Purkinje cell (primary cell): ENCODE results near the gene IRF2. TPM values are rescaled to one million over a fixed set of nuclear protein-coding genes. Genes with fewer than 3 reads are reported as not detected.

Source experiments
- polyA plus RNA-seq: library from polyadenylated mRNA; unstranded; fragments of >200 nt; fragmentation: Nextera tagmentation; gene quantifications from 2 replicates; pipeline ENCODE4 v1.2.1, GENCODE V29; 2014

Gene IRF2
- 19.1 and 39.8 TPM in 2 replicates for polyA plus RNA-seq

GRCh38 chr4:184474263-184475095, at the start of gene IRF2:
IRF2 (minus strand) TSS chr4:184474550; CDS start chr4:184429064, 45,486 bp downstream.

Other genes with a start within 250 kb of the IRF2 start
- 12.8 and 45.6 TPM in 2 replicates for gene CASP3, start 174.9 kb upstream of the IRF2 start, polyA plus RNA-seq
- gene PRIMPOL, start 175.2 kb upstream of the IRF2 start, polyA plus RNA-seq = 8.6 and 10.1 TPM in 2 replicates